Brain microvascular endothelial cell (primary cell): Measurements from ENCODE around the gene FOXJ3.
A peak's percentile ranks its signal among the peaks of the same experiment; 100 is the strongest.

Source experiments
- DNase-seq: peaks from one replicate; pipeline ENCODE4 v3.0.0-alpha.2; 2020
- H3K27ac ChIP-seq: fragments of 250-450 bp; sonication (Bioruptor Pico); 2 replicates; pipeline ENCODE4 v1.5.1; 2020; ENCODE audit warnings: mild to moderate bottlenecking, moderate library complexity
- H3K27me3 ChIP-seq: fragments of 250-450 bp; sonication (Bioruptor Pico); replicated peaks from 2 replicates; pipeline ENCODE4 v1.5.1; 2020; ENCODE audit warnings: mild to moderate bottlenecking
- H3K36me3 ChIP-seq: fragments of 250-450 bp; sonication (Bioruptor Pico); replicated peaks from 2 replicates; pipeline ENCODE4 v1.5.1; 2020; ENCODE audit warnings: mild to moderate bottlenecking
- H3K4me3 ChIP-seq: 2 replicates; pipeline ENCODE4 v1.5.1; 2011; ENCODE audit warnings: low read depth, mild to moderate bottlenecking, control low read depth, low read length, moderate library complexity
- in situ Hi-C: cut with HindIII; loops from 2 replicates; pipeline ENCODE4 v1.10.0; 2017; ENCODE audit warnings: low sequenced_read_pairs, low pct_ligation_motif_present
- TF ChIP-seq, protein P1 (sequence below): IDR thresholded peaks from 2 replicates; pipeline ENCODE4 v1.5.1; 2011; ENCODE audit warnings: low read depth, mild to moderate bottlenecking, moderate library complexity, low read length, control low read depth, inconsistent platforms; ENCODE audit errors: missing control alignments

Gene FOXJ3

DNA sequence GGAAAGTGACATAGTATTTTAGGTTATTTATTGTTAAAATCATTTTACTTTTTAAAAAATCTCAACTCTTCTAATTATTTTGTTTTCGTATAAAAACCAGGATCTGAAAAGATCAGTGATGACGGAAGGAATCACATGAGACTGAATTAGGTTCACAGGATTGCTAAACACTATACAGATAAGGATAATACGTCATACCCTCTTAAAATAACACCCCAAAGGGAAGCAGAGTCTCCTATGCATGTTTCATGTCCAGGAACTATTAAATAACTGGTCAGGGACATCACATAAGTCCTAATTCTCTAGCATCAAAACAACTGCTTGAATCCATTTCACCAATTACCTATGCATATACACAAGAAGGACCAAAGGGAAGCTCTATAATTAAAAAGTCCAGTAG, 84.9 kb downstream of the FOXJ3 start:
- no peak overlapping the region for H3K27ac ChIP-seq

DNA sequence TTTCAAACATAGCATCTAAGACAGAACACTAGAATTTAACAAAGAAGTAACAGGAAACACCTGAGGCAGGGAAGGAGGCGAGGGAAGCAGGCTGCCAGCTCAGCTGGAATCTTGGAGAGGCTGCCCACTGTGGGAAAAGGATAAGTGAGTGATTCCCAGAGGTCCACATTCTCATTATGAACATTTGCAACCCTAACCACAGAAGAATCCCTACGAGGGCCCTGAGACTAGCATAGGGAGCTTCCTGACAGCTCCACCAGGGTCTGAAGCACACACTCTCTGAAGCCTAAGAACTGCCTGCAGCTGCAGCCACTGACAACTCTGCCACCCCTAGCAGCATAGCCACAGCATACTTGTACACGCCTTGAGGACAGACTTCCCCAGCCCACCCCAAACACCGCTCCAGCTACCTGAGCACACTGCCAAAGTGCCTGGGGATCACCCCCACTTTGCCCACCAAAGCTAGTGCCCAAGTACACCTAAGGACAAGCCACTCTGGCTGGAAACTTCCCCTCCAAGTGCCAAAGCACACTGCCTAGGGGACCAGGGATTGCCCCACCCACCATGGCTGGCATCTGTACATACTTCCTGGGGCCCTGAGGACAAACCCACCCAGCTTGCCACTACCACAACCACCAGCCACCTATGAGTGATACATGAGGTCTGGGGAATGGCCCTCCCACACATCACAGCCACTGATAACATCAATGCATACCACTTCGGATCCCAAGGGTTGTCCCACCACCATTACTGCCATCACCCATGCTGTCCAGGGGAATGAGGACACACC, 93.9 kb downstream of the FOXJ3 start:
- in situ Hi-C loops, result no loop called here
- peak; percentile 16 for DNase-seq
- H3K4me3 ChIP-seq, result no peak overlapping the region
- H3K27ac ChIP-seq, result no peak overlapping the region
- H3K36me3 ChIP-seq, result no peaks in the 10 kb centered on the region
- TF ChIP-seq, protein P1, sequence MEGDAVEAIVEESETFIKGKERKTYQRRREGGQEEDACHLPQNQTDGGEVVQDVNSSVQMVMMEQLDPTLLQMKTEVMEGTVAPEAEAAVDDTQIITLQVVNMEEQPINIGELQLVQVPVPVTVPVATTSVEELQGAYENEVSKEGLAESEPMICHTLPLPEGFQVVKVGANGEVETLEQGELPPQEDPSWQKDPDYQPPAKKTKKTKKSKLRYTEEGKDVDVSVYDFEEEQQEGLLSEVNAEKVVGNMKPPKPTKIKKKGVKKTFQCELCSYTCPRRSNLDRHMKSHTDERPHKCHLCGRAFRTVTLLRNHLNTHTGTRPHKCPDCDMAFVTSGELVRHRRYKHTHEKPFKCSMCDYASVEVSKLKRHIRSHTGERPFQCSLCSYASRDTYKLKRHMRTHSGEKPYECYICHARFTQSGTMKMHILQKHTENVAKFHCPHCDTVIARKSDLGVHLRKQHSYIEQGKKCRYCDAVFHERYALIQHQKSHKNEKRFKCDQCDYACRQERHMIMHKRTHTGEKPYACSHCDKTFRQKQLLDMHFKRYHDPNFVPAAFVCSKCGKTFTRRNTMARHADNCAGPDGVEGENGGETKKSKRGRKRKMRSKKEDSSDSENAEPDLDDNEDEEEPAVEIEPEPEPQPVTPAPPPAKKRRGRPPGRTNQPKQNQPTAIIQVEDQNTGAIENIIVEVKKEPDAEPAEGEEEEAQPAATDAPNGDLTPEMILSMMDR, result peak; percentile 5
- H3K27me3 ChIP-seq, result no peaks in the 10 kb centered on the region

More for the DNA sequence above, 84.9 kb downstream of the FOXJ3 start:
- DNase-seq, result no peak
- in situ Hi-C loops, result no loop called here
- no peaks in the 10 kb centered on the region for H3K27me3 ChIP-seq
- peaks cover 3% of the 10 kb centered on the region for H3K36me3 ChIP-seq
- H3K4me3 ChIP-seq, result no peak overlapping the region
- TF ChIP-seq, protein P1, result no peak

DNA sequence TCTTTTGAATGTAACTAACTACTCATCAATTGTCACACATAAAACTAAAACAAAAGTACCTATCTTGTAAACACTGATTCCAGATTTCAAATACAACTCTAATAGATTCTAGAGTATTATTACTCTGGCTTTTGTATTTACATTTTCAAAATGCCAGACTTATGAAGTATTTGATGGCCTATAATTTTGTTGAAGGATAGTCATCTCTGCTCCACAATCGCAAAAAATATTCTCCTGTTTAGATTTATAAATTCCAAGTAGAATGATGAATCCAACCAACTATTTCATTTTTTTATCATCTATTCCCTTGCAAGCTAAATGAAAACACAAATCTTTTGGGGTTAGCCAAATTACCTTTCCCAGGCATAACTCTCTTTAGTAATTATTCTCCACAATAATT, 95.5 kb downstream of the FOXJ3 start:
- Histone ChIP-seq H3K27me3 (no peaks in the 10 kb centered on the region), H3K36me3 (no peaks in the 10 kb centered on the region), H3K4me3 (no peak overlapping the region), H3K27ac (no peak overlapping the region)
- TF ChIP-seq, protein P1, result no peak
- no peak for DNase-seq
- in situ Hi-C loops, result no loop called here

DNA sequence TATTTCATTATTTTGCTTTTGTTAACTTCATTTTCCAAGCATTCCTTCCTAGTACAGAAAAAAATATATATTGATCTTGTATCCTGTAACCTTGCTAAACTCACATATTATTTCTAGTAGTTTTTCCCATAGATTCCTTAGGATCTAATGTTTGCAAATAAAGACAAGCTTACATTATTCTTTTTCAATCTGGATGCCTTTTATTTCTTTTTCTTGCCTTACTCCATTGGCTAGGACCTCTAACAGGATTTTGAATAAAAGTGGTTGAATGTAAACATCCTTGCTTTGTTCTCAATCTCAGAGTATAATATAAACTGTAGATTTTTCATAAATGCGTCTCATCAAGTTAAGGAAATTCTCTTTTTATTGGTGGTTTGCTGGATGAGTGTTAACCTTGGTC, 96.0 kb downstream of the FOXJ3 start:
- Histone ChIP-seq H3K27ac (no peak overlapping the region), H3K27me3 (no peaks in the 10 kb centered on the region), H3K36me3 (no peaks in the 10 kb centered on the region), H3K4me3 (no peak overlapping the region)
- in situ Hi-C loops, result no loop called here
- TF ChIP-seq, protein P1, result no peak
- DNase-seq, result no peak

DNA sequence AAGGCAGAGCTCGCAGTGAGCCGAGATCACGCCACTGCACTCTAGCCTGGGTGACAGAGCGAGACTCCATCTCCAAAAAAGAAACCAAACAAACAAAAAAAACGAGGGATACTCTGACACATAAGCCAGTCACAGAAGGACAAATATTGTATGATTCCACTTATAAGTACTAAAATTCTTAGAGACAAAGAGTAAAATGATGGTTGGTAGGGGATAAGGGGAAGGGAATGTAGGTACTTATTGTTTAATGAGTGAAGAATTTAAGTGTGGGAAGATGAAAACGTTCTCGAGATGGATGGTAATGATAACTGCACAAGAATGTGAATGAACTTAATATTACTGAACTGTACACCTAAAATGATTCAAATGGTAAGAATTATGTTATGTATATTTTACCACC, 103.8 kb downstream of the FOXJ3 start:
- no peak overlapping the region for H3K27ac ChIP-seq
- in situ Hi-C loops, result no loop called here
- no peak overlapping the region for H3K4me3 ChIP-seq
- DNase-seq, result no peak
- TF ChIP-seq, protein P1, result no peak
- no peaks in the 10 kb centered on the region for H3K36me3 ChIP-seq
- H3K27me3 ChIP-seq, result no peaks in the 10 kb centered on the region

DNA sequence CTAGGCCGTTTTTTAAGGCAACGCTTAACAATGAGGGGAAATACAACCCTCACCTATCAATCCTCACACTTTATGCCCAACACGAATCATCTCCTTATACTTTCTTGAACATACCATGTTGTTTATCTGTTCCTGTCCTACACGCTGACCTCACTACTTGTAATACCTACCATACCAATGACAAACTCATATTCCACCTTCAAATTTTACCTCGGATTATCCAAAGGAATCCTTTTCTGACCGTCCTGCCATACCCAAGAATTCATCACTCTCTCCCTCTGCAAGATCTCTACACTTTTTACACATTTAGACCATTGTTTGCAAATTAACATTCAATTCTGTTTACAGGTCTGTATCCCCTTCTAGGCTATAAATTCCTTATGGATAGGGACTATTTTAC, 106.1 kb downstream of the FOXJ3 start:
- Histone ChIP-seq H3K4me3 (no peak overlapping the region), H3K27ac (no peak overlapping the region), H3K27me3 (no peaks in the 10 kb centered on the region), H3K36me3 (no peaks in the 10 kb centered on the region)
- in situ Hi-C loops, result no loop called here
- no peak for DNase-seq
- TF ChIP-seq, protein P1, result no peak
